ENCODE results near the gene OPN3.

DNA sequence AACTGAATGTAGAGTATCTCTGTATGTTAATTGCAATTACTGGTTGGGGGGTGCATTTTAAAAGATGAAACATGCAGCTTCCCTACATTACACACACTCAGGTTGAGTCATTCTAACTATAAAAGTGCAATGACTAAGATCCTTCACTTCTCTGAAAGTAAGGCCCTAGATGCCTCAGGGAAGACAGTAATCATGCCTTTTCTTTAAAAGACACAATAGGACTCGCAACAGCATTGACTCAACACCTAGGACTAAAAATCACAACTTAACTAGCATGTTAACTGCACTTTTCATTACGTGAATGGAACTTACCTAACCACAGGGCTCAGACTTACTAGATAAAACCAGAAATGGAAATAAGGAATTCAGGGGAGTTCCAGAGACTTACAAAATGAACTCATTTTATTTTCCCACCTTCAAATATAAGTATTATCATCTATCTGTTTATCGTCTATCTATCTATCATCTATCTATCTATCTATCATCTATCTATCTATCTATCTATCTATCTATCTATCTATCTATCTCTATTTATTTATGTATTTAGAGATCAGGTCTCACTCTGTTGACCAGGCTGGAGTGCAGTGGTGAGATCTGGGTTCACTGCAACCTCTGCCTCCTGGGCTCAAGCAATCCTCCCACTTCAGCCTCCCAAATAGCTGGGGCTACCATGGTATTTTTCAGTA, 47.8 kb downstream of the OPN3 start:
- no peak for TF ChIP-seq CTCF (IDR thresholded peaks at IDR 0.05)
- TF ChIP-seq POLR2AphosphoS5 (IDR thresholded peaks at IDR 0.05), result no peak
- no peak for TF ChIP-seq POLR2A (IDR thresholded peaks at IDR 0.05)
- no peak for TF ChIP-seq EP300 (IDR thresholded peaks at IDR 0.05)

Measured in gastroesophageal sphincter (tissue), 3 donors.